OCI-LY3 (cell line): ENCODE measurements around the gene GTF2I.

Source experiments
- H2AFZ ChIP-seq: fragments of 200-600, 300-600 bp; shearing (Covaris generic); 2 replicates; pipeline ENCODE4 v1.6.0; 2014; ENCODE audit warnings: antibody characterized with exemption, low read depth, low read length
- H3K27ac ChIP-seq: fragments of 200-600, 300-600 bp; sonication (generic); 2 replicates; pipeline ENCODE4 v1.5.1; 2014; ENCODE audit warnings: mild to moderate bottlenecking, low read length, moderate library complexity, mixed read lengths
- H3K27me3 ChIP-seq: fragments of 200-600, 300-600 bp; sonication (generic); 2 replicates; pipeline ENCODE4 v1.6.1; 2014; ENCODE audit warnings: low read depth, low read length, mixed read lengths
- H3K36me3 ChIP-seq: fragments of 200-600, 300-600 bp; sonication (generic); replicated peaks from 2 replicates; pipeline ENCODE3; 2014; ENCODE audit warnings: low read depth, low read length, mixed read lengths
- H3K4me1 ChIP-seq: fragments of 300-600, 200-600 bp; sonication (generic); 2 replicates; pipeline ENCODE4 v1.6.1; 2014; ENCODE audit warnings: low read length, mixed read lengths
- H3K4me2 ChIP-seq: fragments of 200-600, 300-600 bp; sonication (generic); 2 replicates; pipeline ENCODE4 v1.6.1; 2014; ENCODE audit warnings: low read length, mixed read lengths
- H3K4me3 ChIP-seq: fragments of 300-600, 200-600 bp; sonication (generic); 2 replicates; pipeline ENCODE4 v1.5.1; 2014; ENCODE audit warnings: antibody characterized with exemption, mild to moderate bottlenecking, low read length, moderate library complexity
- H3K79me2 ChIP-seq: fragments of 300-600, 200-600 bp; shearing (Covaris generic); 2 replicates; pipeline ENCODE4 v1.6.1; 2014; ENCODE audit warnings: mild to moderate bottlenecking, low read length, mixed read lengths
- H3K9ac ChIP-seq: fragments of 300-600, 200-600 bp; shearing (Covaris generic); 2 replicates; pipeline ENCODE4 v1.6.0; 2014; ENCODE audit warnings: mild to moderate bottlenecking, low read length, moderate library complexity
- H3K9me3 ChIP-seq: fragments of 200-600, 300-600 bp; shearing (Covaris generic); 2 replicates; pipeline ENCODE4 v1.6.1; 2014; ENCODE audit warnings: low read length, mixed read lengths; ENCODE audit not compliant: insufficient read depth
- H4K20me1 ChIP-seq: fragments of 200-600, 300-600 bp; sonication (generic); 2 replicates; pipeline ENCODE4 v1.6.1; 2016; ENCODE audit warnings: low read length, mixed read lengths; ENCODE audit not compliant: insufficient read depth
- CTCF ChIP-seq: fragments of 200-600, 300-600 bp; sonication (generic); IDR thresholded peaks from 2 replicates; pipeline ENCODE4 v1.5.1; 2014; ENCODE audit warnings: antibody characterized with exemption, low read length, low read depth
- EZH2phosphoT487 ChIP-seq: fragments of 200-600 bp; shearing (Covaris generic); IDR thresholded peaks from 2 replicates; pipeline ENCODE4 v1.6.1; 2018; ENCODE audit warnings: antibody characterized with exemption, mixed run types, low read depth

Gene GTF2I

GRCh38 chr7:74617180-74617744, 40.3 kb upstream of the GTF2I start:
- H3K4me3 ChIP-seq: peak overlapping the region; percentile 62
- H3K9ac ChIP-seq: peak overlapping the region; percentile 82
- no peaks in the 10 kb centered on the region for H4K20me1 ChIP-seq
- H3K27me3 ChIP-seq: no peaks in the 10 kb centered on the region
- H3K79me2 ChIP-seq: no peaks in the 10 kb centered on the region
- peak overlapping the region; percentile 88 for H2AFZ ChIP-seq
- H3K36me3 ChIP-seq: no peaks in the 10 kb centered on the region
- H3K9me3 ChIP-seq: no peaks in the 10 kb centered on the region
- peak overlapping the region; percentile 87 for H3K27ac ChIP-seq
- peaks cover 45% of the 10 kb centered on the region for H3K4me1 ChIP-seq
- H3K4me2 ChIP-seq: peak overlapping the region; percentile 74
- no peak for TF ChIP-seq CTCF
- TF ChIP-seq EZH2phosphoT487: no peak

- no peaks in the 10 kb centered on the region for H4K20me1 ChIP-seq
- no peak overlapping the region for H3K4me2 ChIP-seq
- no peak overlapping the region for H3K4me3 ChIP-seq
- no peaks in the 10 kb centered on the region for H3K9me3 ChIP-seq
- H3K36me3 ChIP-seq: no peaks in the 10 kb centered on the region
- H2AFZ ChIP-seq: peak overlapping the region; percentile 36; the same call in 1 of the 2 replicates
- peaks cover 45% of the 10 kb centered on the region for H3K4me1 ChIP-seq
- no peaks in the 10 kb centered on the region for H3K27me3 ChIP-seq
- no peaks in the 10 kb centered on the region for H3K79me2 ChIP-seq
- TF ChIP-seq CTCF: no peak
- TF ChIP-seq EZH2phosphoT487: no peak
- 0 out of 2 replicates have a peak overlapping the region, but pooled peaks have one; percentile 13 for H3K27ac ChIP-seq
- no peak overlapping the region; the same call in 1 of the 2 replicates for H3K9ac ChIP-seq
Observed at GRCh38 chr7:74619235-74619860, 38.2 kb upstream of the GTF2I start.

- no peak overlapping the region for H2AFZ ChIP-seq
- no peak overlapping the region for H3K27ac ChIP-seq
- no peak overlapping the region for H3K9ac ChIP-seq
- no peak overlapping the region for H3K4me2 ChIP-seq
- no peaks in the 10 kb centered on the region for H3K79me2 ChIP-seq
- no peaks in the 10 kb centered on the region for H4K20me1 ChIP-seq
- no peaks in the 10 kb centered on the region for H3K9me3 ChIP-seq
- H3K27me3 ChIP-seq: no peaks in the 10 kb centered on the region
- H3K4me3 ChIP-seq: no peak overlapping the region
- TF ChIP-seq CTCF (no peak), EZH2phosphoT487 (no peak)
- peaks cover 28% of the 10 kb centered on the region for H3K4me1 ChIP-seq
- no peaks in the 10 kb centered on the region for H3K36me3 ChIP-seq
Observed at GRCh38 chr7:74622228-74622749, 35.2 kb upstream of the GTF2I start.

GRCh38 chr7:74623135-74623534, 34.4 kb upstream of the GTF2I start:
- Histone ChIP-seq H3K79me2 (no peaks in the 10 kb centered on the region), H2AFZ (no peak overlapping the region), H3K9me3 (no peaks in the 10 kb centered on the region), H3K4me2 (no peak overlapping the region), H3K36me3 (no peaks in the 10 kb centered on the region), H3K4me3 (no peak overlapping the region), H3K9ac (no peak overlapping the region), H4K20me1 (no peaks in the 10 kb centered on the region), H3K27ac (no peak overlapping the region), H3K27me3 (no peaks in the 10 kb centered on the region), H3K4me1 (peaks cover 28% of the 10 kb centered on the region)
- TF ChIP-seq CTCF (no peak), EZH2phosphoT487 (no peak)
